Measurements from ENCODE around the gene BST1.

Gene BST1

GRCh38 chr4:15684498-15684897 is 18.4 kb upstream of the BST1 start:
- no peak for TF ChIP-seq CTCF (IDR thresholded peaks at IDR 0.05; ENCODE audit: low read depth, low read length)
- DNase-seq (ENCODE audit: extremely low read depth, low read depth): no peak

- no peak for TF ChIP-seq CTCF (IDR thresholded peaks at IDR 0.05; ENCODE audit: low read depth, low read length)
- no peak for DNase-seq (ENCODE audit: extremely low read depth, low read depth)
Observed at GRCh38 chr4:15688051-15688450, 14.8 kb upstream of the BST1 start.

DNA sequence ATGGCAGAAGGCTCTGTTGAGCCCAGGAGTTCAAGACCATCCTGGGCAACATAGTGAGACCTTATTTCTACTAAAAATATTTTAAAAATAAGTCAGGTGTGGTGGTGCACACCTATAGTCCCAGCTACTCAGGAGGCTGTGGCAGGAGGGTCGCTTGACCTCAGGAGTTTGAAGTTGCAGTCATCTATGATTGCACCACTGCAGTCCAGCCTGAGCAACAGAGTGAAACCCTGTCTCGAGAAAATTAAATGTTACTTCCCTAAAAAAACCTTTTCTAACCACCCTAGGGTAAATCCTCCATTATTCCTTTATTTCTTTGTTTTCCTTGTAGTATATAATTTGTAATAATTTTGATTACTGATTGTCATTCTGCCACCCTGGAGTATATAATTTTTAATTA is 13.3 kb upstream of the BST1 start:
- no peak for DNase-seq (ENCODE audit: extremely low read depth, low read depth)
- no peak for TF ChIP-seq CTCF (IDR thresholded peaks at IDR 0.05; ENCODE audit: low read depth, low read length)

DNA sequence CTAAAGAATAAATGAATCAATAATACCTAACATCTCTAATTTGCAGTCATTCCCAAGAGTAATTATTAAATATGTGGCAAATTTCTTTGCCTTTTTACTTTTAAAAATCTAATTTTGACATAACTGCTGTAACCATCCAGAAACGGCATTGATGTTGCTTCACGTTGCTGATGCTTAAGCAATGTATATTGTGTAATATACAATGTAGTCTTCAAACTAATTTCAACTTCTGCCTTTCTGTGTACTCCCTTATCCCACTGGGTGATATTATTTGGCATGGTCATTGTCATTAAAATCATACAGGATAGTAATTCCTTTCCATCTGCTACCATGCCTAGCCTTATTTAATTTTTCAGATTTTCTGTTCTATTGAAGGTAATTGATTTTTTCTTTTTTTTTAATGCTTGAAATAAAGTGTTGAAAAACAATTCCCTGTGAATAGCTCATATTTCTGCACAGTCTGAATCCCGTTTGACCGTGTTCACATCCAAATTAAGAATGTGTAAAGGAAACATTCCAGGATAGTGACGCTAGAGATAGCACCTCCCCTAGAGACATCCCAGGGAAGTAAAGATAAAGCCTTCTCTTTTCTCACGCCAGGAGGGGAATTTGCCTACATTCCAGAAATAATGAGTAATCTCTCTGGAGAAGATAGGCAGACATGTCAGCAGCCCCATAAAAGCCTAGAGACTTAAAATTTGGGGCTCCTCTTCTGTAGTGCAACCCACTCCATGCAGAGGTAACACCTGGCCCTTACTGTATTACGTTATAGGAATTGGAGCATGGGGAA is 12.7 kb upstream of the BST1 start:
- no peak for TF ChIP-seq CTCF (IDR thresholded peaks at IDR 0.05; ENCODE audit: low read depth, low read length)
- no peak for DNase-seq (ENCODE audit: extremely low read depth, low read depth)

DNA sequence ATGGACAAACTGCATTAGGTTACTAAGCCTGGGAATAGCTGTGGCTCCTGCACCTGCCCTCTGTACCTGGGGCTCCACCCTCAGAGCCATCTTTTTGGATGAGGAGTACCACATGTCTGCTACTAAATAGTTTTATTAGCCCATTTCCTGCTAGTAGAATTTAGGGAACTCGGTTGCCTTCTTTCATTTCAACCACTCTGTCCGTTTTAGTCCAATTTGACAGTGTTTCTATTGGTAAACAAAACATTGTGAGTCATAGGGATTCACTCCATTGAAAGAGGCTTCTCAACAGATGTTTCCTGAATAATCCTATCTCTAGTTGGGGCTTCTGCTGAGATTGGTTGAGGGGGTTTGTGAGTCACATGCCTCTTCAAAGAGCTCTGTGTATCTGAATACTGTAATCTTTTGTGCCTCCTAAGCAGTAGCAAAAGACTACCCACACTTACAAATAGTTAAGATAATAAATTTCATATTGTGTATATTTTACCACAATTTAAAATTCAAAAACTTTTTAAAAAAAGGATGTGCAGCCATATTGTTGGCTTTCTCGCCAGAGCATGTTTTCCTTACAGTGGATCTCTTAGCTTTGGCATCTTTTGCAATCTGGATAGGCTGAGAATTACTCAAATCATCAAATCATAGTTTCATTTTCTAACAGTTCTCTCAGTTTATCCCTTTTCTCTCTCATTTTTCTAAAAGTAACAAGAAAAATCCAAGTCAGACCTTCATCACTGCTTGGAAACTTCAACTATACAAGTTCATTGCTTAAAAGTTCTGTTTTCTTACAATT is 11.3 kb upstream of the BST1 start:
- TF ChIP-seq CTCF (IDR thresholded peaks at IDR 0.05; ENCODE audit: low read depth, low read length): no peak
- no peak for DNase-seq (ENCODE audit: extremely low read depth, low read depth)

DNA sequence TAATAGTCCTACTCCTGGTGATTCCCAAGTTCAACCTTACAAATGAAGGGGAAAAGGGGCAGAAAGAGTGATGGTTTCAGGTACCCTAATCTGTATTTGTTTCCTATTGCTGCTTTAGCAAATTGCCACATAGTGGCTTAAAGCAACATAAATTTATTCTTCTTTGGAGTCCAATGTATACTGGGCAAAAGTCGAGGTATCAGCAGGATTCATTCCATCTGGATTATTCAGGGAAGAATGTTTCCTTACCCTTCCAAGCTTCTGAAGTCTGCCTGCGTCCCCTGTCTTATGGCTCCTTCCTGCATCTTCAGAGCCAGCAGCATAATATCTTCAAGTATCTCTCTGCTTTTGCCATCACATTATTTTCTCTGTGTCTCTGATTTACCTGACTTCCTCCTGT is 10.3 kb upstream of the BST1 start:
- TF ChIP-seq CTCF (IDR thresholded peaks at IDR 0.05; ENCODE audit: low read depth, low read length): no peak
- no peak for DNase-seq (ENCODE audit: extremely low read depth, low read depth)

DNA sequence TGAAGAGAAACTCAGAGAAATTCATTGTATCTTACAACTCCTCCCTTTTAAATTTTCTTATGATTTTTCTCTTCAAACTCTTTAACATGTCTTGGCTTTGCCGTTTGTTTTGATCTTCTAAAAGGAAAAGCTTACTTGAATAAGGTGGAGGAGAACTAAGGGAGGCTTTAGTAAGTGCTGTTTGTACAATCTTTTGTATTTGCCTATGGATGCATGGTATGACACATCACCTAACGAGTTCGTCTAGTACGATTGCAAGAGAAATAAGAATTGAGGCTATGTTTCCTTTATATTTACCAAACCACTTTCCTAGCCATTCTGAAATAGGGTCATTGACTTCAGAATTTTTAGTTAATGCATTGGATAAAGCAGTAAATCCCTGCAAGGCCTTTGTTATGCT is 8.4 kb upstream of the BST1 start:
- no peak for DNase-seq (ENCODE audit: extremely low read depth, low read depth)
- TF ChIP-seq CTCF (IDR thresholded peaks at IDR 0.05; ENCODE audit: low read depth, low read length): no peak
